HEK293 (cell line): ENCODE measurements around the gene CENPF.
A peak's percentile ranks its signal among the peaks of the same experiment; 100 is the strongest.

Source experiments
- CTCF ChIA-PET: fragments of 350-600 bp; formaldehyde crosslinking; extraction: SDS; loops from one replicate; lab custom pipeline; 2021; ENCODE audit warnings: antibody characterized with exemption; lab: Yijun Ruan, JAX
- POLR2A ChIA-PET: fragments of 300-600 bp; formaldehyde crosslinking; extraction: SDS; loops from one replicate; lab custom pipeline; 2020; ENCODE audit warnings: antibody characterized with exemption, inconsistent platforms; lab: Yijun Ruan, JAX
- H3K27ac ChIP-seq: fragments of 200-500 bp; sonication (Bioruptor generic); 2 replicates; pipeline ENCODE4 v1.5.1; 2014; ENCODE audit warnings: low read depth, low read length, control low read depth, inconsistent platforms; ENCODE audit errors: extremely low read depth
- H3K36me3 ChIP-seq, 2 experiments: fragments of 200-500 bp in 1 of 2; sonication (Bioruptor generic) in 1 of 2; 1 replicate in 1 of 2; 2 replicates in 1 of 2; pipeline ENCODE4 v1.5.1; 2014 to 2017; ENCODE audit warnings: inconsistent platforms in 2 of 2, low read length in 2 of 2; ENCODE audit not compliant: control insufficient read depth in 2 of 2, insufficient read depth in 1 of 2
- H3K4me1 ChIP-seq: fragments of 200-500 bp; sonication (Bioruptor generic); 2 replicates; pipeline ENCODE4 v1.5.1; 2014; ENCODE audit warnings: mild to moderate bottlenecking, low read length, inconsistent platforms; ENCODE audit not compliant: control insufficient read depth, insufficient read depth
- H3K4me3 ChIP-seq: 2 replicates; pipeline ENCODE4 v1.5.1; 2011; ENCODE audit warnings: low read depth, mild to moderate bottlenecking, control low read depth, low read length, moderate library complexity
- H3K9me3 ChIP-seq: fragments of 200-500 bp; sonication (Bioruptor generic); 2 replicates; pipeline ENCODE4 v1.5.1; 2014; ENCODE audit warnings: low read depth, low read length, inconsistent platforms; ENCODE audit not compliant: control insufficient read depth, insufficient read depth
- BCL11B ChIP-seq: fragments of 450-650 bp; formaldehyde crosslinking; IDR thresholded peaks from 2 replicates; pipeline ENCODE4 v1.5.1; 2016; ENCODE audit warnings: low read depth, missing biosample characterization, missing genetic modification characterization
- ELK4 ChIP-seq: IDR thresholded peaks from 2 replicates; pipeline ENCODE4 v1.6.1; 2011; ENCODE audit warnings: mild to moderate bottlenecking, low read depth, low read length, borderline replicate concordance
- PRDM10 ChIP-seq: fragments of 450-650 bp; formaldehyde crosslinking; IDR thresholded peaks from 2 replicates; pipeline ENCODE4 v1.5.1; 2016; ENCODE audit warnings: missing biosample characterization, missing genetic modification characterization
- ZBTB6 ChIP-seq: fragments of 450-650 bp; formaldehyde crosslinking; IDR thresholded peaks from 2 replicates; pipeline ENCODE4 v1.5.1; 2017; ENCODE audit warnings: missing biosample characterization, missing genetic modification characterization
- ZFHX2 ChIP-seq: fragments of 450-650 bp; formaldehyde crosslinking; conservative IDR thresholded peaks from 2 replicates; pipeline ENCODE4 v1.5.1; 2016; ENCODE audit warnings: missing biosample characterization, missing genetic modification characterization
- ZFP41 ChIP-seq: fragments of 450-650 bp; formaldehyde crosslinking; IDR thresholded peaks from 2 replicates; pipeline ENCODE4 v1.5.1; 2016; ENCODE audit warnings: missing biosample characterization, missing genetic modification characterization, borderline replicate concordance
- ZNF211 ChIP-seq: fragments of 450-650 bp; formaldehyde crosslinking; IDR thresholded peaks from 2 replicates; pipeline ENCODE4 v1.5.1; 2016; ENCODE audit warnings: low read depth, missing biosample characterization, missing genetic modification characterization
- ZNF24 ChIP-seq: fragments of 450-650 bp; formaldehyde crosslinking; IDR thresholded peaks from 2 replicates; pipeline ENCODE4 v1.5.1; 2016; ENCODE audit warnings: missing biosample characterization, missing genetic modification characterization
- ZNF292 ChIP-seq: fragments of 450-650 bp; formaldehyde crosslinking; IDR thresholded peaks from 2 replicates; pipeline ENCODE4 v1.5.1; 2016; ENCODE audit warnings: low read depth, missing biosample characterization, missing genetic modification characterization, borderline replicate concordance
- ZNF354C ChIP-seq: fragments of 450-650 bp; formaldehyde crosslinking; IDR thresholded peaks from 2 replicates; pipeline ENCODE4 v1.5.1; 2016; ENCODE audit warnings: missing biosample characterization, missing genetic modification characterization, low read depth, borderline replicate concordance
- ZNF398 ChIP-seq: fragments of 450-650 bp; formaldehyde crosslinking; IDR thresholded peaks from 2 replicates; pipeline ENCODE4 v1.5.1; 2017; ENCODE audit warnings: missing biosample characterization, missing genetic modification characterization
- ZNF510 ChIP-seq: fragments of 450-650 bp; formaldehyde crosslinking; IDR thresholded peaks from 2 replicates; pipeline ENCODE4 v1.5.1; 2018; ENCODE audit warnings: mild to moderate bottlenecking, missing genetic modification characterization, missing biosample characterization; ENCODE audit not compliant: insufficient replicate concordance
- ZNF704 ChIP-seq: fragments of 450-650 bp; formaldehyde crosslinking; IDR thresholded peaks from 2 replicates; pipeline ENCODE4 v1.5.1; 2016; ENCODE audit warnings: missing biosample characterization, missing genetic modification characterization
- ZNF776 ChIP-seq: fragments of 450-650 bp; formaldehyde crosslinking; IDR thresholded peaks from 2 replicates; pipeline ENCODE4 v1.5.0; 2017; ENCODE audit warnings: missing biosample characterization, missing genetic modification characterization, borderline replicate concordance
- ZSCAN30 ChIP-seq: fragments of 450-650 bp; IDR thresholded peaks from 2 replicates; pipeline ENCODE4 v1.5.1; 2018; ENCODE audit warnings: missing biosample characterization, mild to moderate bottlenecking, missing genetic modification characterization, moderate library complexity
- ZXDB ChIP-seq: fragments of 450-650 bp; formaldehyde crosslinking; IDR thresholded peaks from 2 replicates; pipeline ENCODE4 v1.5.1; 2016; ENCODE audit warnings: missing biosample characterization, missing genetic modification characterization

CENPF gene

GRCh38 chr1:214602764-214603657, at the start of gene CENPF (continued):
- no peak for TF ChIP-seq ZNF354C
- peak; percentile 65 for TF ChIP-seq ZFHX2 (tag by site-specific recombination)
- peak; percentile 85; the same call in 1 of the 2 replicates for TF ChIP-seq ZNF24
- peak; percentile 20; the same call in 1 of the 2 replicates for TF ChIP-seq ZSCAN30 (tag by site-specific recombination)
- no peak for TF ChIP-seq ZNF776 (tag by site-specific recombination)
- TF ChIP-seq ZFP41 (tag by site-specific recombination) = no peak
- TF ChIP-seq ZBTB6 (tag by site-specific recombination) = peak; percentile 87
- TF ChIP-seq ZXDB (tag by site-specific recombination) = peak; percentile 83
- no peak for TF ChIP-seq ZNF510 (tag by site-specific recombination)
- TF ChIP-seq ZNF704 (tag by site-specific recombination) = no peak
- TF ChIP-seq ZNF292 = no peak
- no peak for TF ChIP-seq ELK4
- no peak for TF ChIP-seq ZNF211
- no peak for TF ChIP-seq BCL11B (tag by site-specific recombination)

- ChIA-PET CTCF (no interaction called here), POLR2A (no interaction called here)
- no peaks in the 10 kb centered on the region; the same call in 1 of the 2 replicates for H3K9me3 ChIP-seq
- no peak overlapping the region for H3K4me3 ChIP-seq
- H3K36me3 ChIP-seq = no peaks in the 10 kb centered on the region
- TF ChIP-seq ZNF292 = no peak
- peak; percentile 46; the same call in 1 of the 2 replicates for TF ChIP-seq ZFHX2 (tag by site-specific recombination)
- peak; percentile 67 for TF ChIP-seq PRDM10 (tag by site-specific recombination)
- TF ChIP-seq ZNF398 (tag by site-specific recombination) = peak; percentile 66; the same call in 1 of the 2 replicates
- peaks cover 6% of the 10 kb centered on the region; the same call in 1 of the 2 replicates for H3K4me1 ChIP-seq
- no peak overlapping the region for H3K27ac ChIP-seq
These were observed 44.9 kb upstream of the CENPF start for GRCh38 chr1:214557952-214558735.
